Liver (tissue), 3 donors: ENCODE results near the gene PKP1.

Source experiments
- CTCF ChIP-seq: fragments of 150-350 bp; IDR thresholded peaks from 2 replicates; pipeline ENCODE4 v1.5.1; 2017; ENCODE audit warnings: improper control_type of control experiment, low read depth, low read length; ENCODE audit not compliant: missing input control
- EGR1 ChIP-seq, 2 donors: IDR thresholded peaks; 2 replicates each; pipeline ENCODE4 v1.6.1; 2016 to 2018; ENCODE audit warnings: antibody characterized with exemption in 2 of 2, low read depth in 2 of 2
- GABPA ChIP-seq, 2 donors: IDR thresholded peaks in 1 of 2; conservative IDR thresholded peaks in 1 of 2; 2 replicates each; pipeline ENCODE4 v1.6.1; 2016; ENCODE audit warnings: antibody characterized with exemption in 2 of 2, mild to moderate bottlenecking in 1 of 2, moderate library complexity in 1 of 2
- MAX ChIP-seq: IDR thresholded peaks from 2 replicates; pipeline ENCODE4 v1.6.1; 2016; ENCODE audit warnings: antibody characterized with exemption
- RAD21 ChIP-seq, 2 donors: IDR thresholded peaks; 2 replicates each; pipeline ENCODE4 v1.6.1; 2016; ENCODE audit warnings: antibody characterized with exemption in 2 of 2, mild to moderate bottlenecking in 2 of 2
- TAF1 ChIP-seq: conservative IDR thresholded peaks from 2 replicates; pipeline ENCODE4 v1.6.1; 2016; ENCODE audit warnings: antibody characterized with exemption, mild to moderate bottlenecking
- YY1 ChIP-seq: IDR thresholded peaks from 2 replicates; pipeline ENCODE4 v1.6.1; 2016; ENCODE audit warnings: antibody characterized with exemption, mild to moderate bottlenecking
- donor health status: healthy.
- donor health status: healthy.

- TF ChIP-seq GABPA (IDR thresholded peaks at IDR 0.05 in 1 of 2, conservative IDR thresholded peaks at IDR 0.05 in 1 of 2): no peak
- TF ChIP-seq CTCF: no peak
- no peak for TF ChIP-seq YY1
- TF ChIP-seq TAF1: no peak
- TF ChIP-seq MAX: no peak
- TF ChIP-seq EGR1 (IDR thresholded peaks at IDR 0.05; ENCODE audit: low read depth in 2 of 2): no peak
- no peak for TF ChIP-seq RAD21 (IDR thresholded peaks at IDR 0.05)
Observed at GRCh38 chr1:201344206-201345080, 61.1 kb downstream of the PKP1 start.
